BLaER1 treated with 17β-estradiol and CSF1 and Interleukin-3, amounts not matched to agents 10 nM and 100 nM (cell line): ENCODE measurements around the gene GOLGA8B.
A peak's percentile ranks its signal among the peaks of the same experiment; 100 is the strongest.

Experiments
- H3K27ac ChIP-seq, 11 experiments: shearing (Covaris generic); formaldehyde crosslinking; 2 replicates each; pipeline ENCODE4 v1.8.1; 2022
- H3K27me3 ChIP-seq, 11 experiments: shearing (Covaris generic); formaldehyde crosslinking; 2 replicates each; pipeline ENCODE4 v1.8.1; 2022
- H3K36me3 ChIP-seq, 11 experiments: shearing (Covaris generic); formaldehyde crosslinking; 2 replicates each; pipeline ENCODE4 v1.8.1; 2022
- H3K4me1 ChIP-seq, 10 experiments: shearing (Covaris generic); formaldehyde crosslinking; 2 replicates each; pipeline ENCODE4 v1.8.1; 2022
- H3K4me2 ChIP-seq, 11 experiments: shearing (Covaris generic); formaldehyde crosslinking; 2 replicates each; pipeline ENCODE4 v1.8.1; 2022
- H3K4me3 ChIP-seq, 10 experiments: shearing (Covaris generic); formaldehyde crosslinking; 2 replicates each; pipeline ENCODE4 v1.8.1; 2022
- H3K9ac ChIP-seq, 11 experiments: shearing (Covaris generic); formaldehyde crosslinking; 2 replicates each; pipeline ENCODE4 v1.8.1; 2022
- H3K9me3 ChIP-seq, 11 experiments: shearing (Covaris generic); formaldehyde crosslinking; replicated peaks in 1 of 11; 2 replicates each; pipeline ENCODE4 v1.8.1; 2022
- H4K20me1 ChIP-seq, 11 experiments: shearing (Covaris generic); formaldehyde crosslinking; 2 replicates each; pipeline ENCODE4 v1.8.1; 2022
- Cebpa-rat ChIP-seq, 11 experiments: shearing (Covaris generic); IDR thresholded peaks; 2 replicates each; pipeline ENCODE4 v1.8.1; 2022

Gene GOLGA8B

GRCh38 chr15:34618073-34618472, 34.6 kb upstream of the GOLGA8B start:
- H3K9ac ChIP-seq = no peak overlapping the region
- TF ChIP-seq Cebpa-rat (IDR thresholded peaks at IDR 0.05) = no peak
- H3K9me3 ChIP-seq = no peaks in the 10 kb centered on the region
- peaks cover 21 to 41% (median 24%) of the 10 kb centered on the region in 10 experiments for H3K4me1 ChIP-seq
- H3K36me3 ChIP-seq = no peaks in the 10 kb centered on the region
- H4K20me1 ChIP-seq = no peaks in the 10 kb centered on the region
- no peak overlapping the region for H3K27ac ChIP-seq
- no peaks in the 10 kb centered on the region for H3K27me3 ChIP-seq
- H3K4me2 ChIP-seq = no peak overlapping the region
- H3K4me3 ChIP-seq = no peak overlapping the region

GRCh38 chr15:34616613-34617012, 33.2 kb upstream of the GOLGA8B start:
- Histone ChIP-seq H4K20me1 (no peaks in the 10 kb centered on the region), H3K27me3 (no peaks in the 10 kb centered on the region), H3K4me1 (peaks cover 17 to 36% (median 21%) of the 10 kb centered on the region in 10 experiments), H3K4me2 (0 out of 22 replicates have a peak overlapping the region, but pooled peaks of 1 of the 11 experiments have one; percentile 19), H3K4me3 (no peak overlapping the region), H3K9me3 (no peaks in the 10 kb centered on the region), H3K27ac (no peak overlapping the region), H3K9ac (no peak overlapping the region), H3K36me3 (no peaks in the 10 kb centered on the region)
- TF ChIP-seq Cebpa-rat (IDR thresholded peaks at IDR 0.05) = no peak

- Histone ChIP-seq H3K9ac (no peak overlapping the region), H3K27me3 (no peaks in the 10 kb centered on the region), H4K20me1 (no peaks in the 10 kb centered on the region), H3K4me3 (no peak overlapping the region), H3K36me3 (no peaks in the 10 kb centered on the region), H3K9me3 (no peaks in the 10 kb centered on the region), H3K27ac (no peak overlapping the region), H3K4me2 (no peak overlapping the region), H3K4me1 (peaks cover 0 to 22% (median 7%) of the 10 kb centered on the region in 10 experiments; a peak in 14 of 20 replicates)
- no peak for TF ChIP-seq Cebpa-rat (IDR thresholded peaks at IDR 0.05)
Measured at GRCh38 chr15:34613997-34614396, 30.5 kb upstream of the GOLGA8B start.

- H3K4me1 ChIP-seq = peaks cover 0 to 22% (median 7%) of the 10 kb centered on the region in 10 experiments; a peak in 14 of 20 replicates
- H3K27me3 ChIP-seq = no peaks in the 10 kb centered on the region
- H3K9ac ChIP-seq = no peak overlapping the region
- TF ChIP-seq Cebpa-rat (IDR thresholded peaks at IDR 0.05) = no peak
- H3K36me3 ChIP-seq = no peaks in the 10 kb centered on the region
- no peaks in the 10 kb centered on the region for H3K9me3 ChIP-seq
- H3K27ac ChIP-seq = no peak overlapping the region
- H3K4me3 ChIP-seq = no peak overlapping the region
- no peaks in the 10 kb centered on the region for H4K20me1 ChIP-seq
- no peak overlapping the region for H3K4me2 ChIP-seq
Measured at GRCh38 chr15:34613301-34613700, 29.9 kb upstream of the GOLGA8B start.

GRCh38 chr15:34610354-34610753, 26.9 kb upstream of the GOLGA8B start:
- no peak overlapping the region for H3K27ac ChIP-seq
- peak overlapping the region in 6 of 11 experiments; percentile 11 to 56 (median 48); a peak in 7 of 22 replicates for H3K4me2 ChIP-seq
- H3K9me3 ChIP-seq = no peaks in the 10 kb centered on the region
- no peaks in the 10 kb centered on the region for H4K20me1 ChIP-seq
- no peaks in the 10 kb centered on the region for H3K27me3 ChIP-seq
- H3K36me3 ChIP-seq = no peaks in the 10 kb centered on the region
- no peak overlapping the region for H3K4me3 ChIP-seq
- H3K4me1 ChIP-seq = peaks cover 0 to 9% (median 7%) of the 10 kb centered on the region in 10 experiments; a peak in 14 of 20 replicates
- H3K9ac ChIP-seq = no peak overlapping the region
- no peak for TF ChIP-seq Cebpa-rat (IDR thresholded peaks at IDR 0.05)

- H3K9me3 ChIP-seq = no peaks in the 10 kb centered on the region
- no peaks in the 10 kb centered on the region for H3K36me3 ChIP-seq
- no peaks in the 10 kb centered on the region for H4K20me1 ChIP-seq
- TF ChIP-seq Cebpa-rat (IDR thresholded peaks at IDR 0.05) = no peak
- H3K27me3 ChIP-seq = no peaks in the 10 kb centered on the region
- peaks cover 0 to 9% (median 7%) of the 10 kb centered on the region in 10 experiments; a peak in 14 of 20 replicates for H3K4me1 ChIP-seq
- peak overlapping the region in 10 of 11 experiments; percentile 11 to 56 (median 36); a peak in 19 of 22 replicates for H3K4me2 ChIP-seq
- H3K27ac ChIP-seq = peak overlapping the region in 1 of 11 experiments; percentile 12; a peak in 1 of 22 replicates
- peak overlapping the region in 3 of 11 experiments; percentile 3 to 42 (median 16); a peak in 2 of 22 replicates for H3K9ac ChIP-seq
- H3K4me3 ChIP-seq = no peak overlapping the region
Measured at GRCh38 chr15:34609102-34610057, 25.9 kb upstream of the GOLGA8B start.

- H3K9ac ChIP-seq = no peak overlapping the region
- no peak overlapping the region for H3K4me2 ChIP-seq
- no peak for TF ChIP-seq Cebpa-rat (IDR thresholded peaks at IDR 0.05)
- H4K20me1 ChIP-seq = no peaks in the 10 kb centered on the region
- no peak overlapping the region for H3K4me3 ChIP-seq
- no peak overlapping the region for H3K27ac ChIP-seq
- H3K27me3 ChIP-seq = no peaks in the 10 kb centered on the region
- no peaks in the 10 kb centered on the region for H3K36me3 ChIP-seq
- no peaks in the 10 kb centered on the region for H3K9me3 ChIP-seq
- peaks cover 0 to 9% (median 7%) of the 10 kb centered on the region in 10 experiments; a peak in 14 of 20 replicates for H3K4me1 ChIP-seq
Measured at GRCh38 chr15:34608517-34608916, 25.1 kb upstream of the GOLGA8B start.

- Histone ChIP-seq H3K27me3 (no peaks in the 10 kb centered on the region), H3K36me3 (no peaks in the 10 kb centered on the region), H3K4me2 (no peak overlapping the region), H3K27ac (no peak overlapping the region), H3K4me3 (no peak overlapping the region), H3K4me1 (peaks cover 0 to 9% (median 7%) of the 10 kb centered on the region in 10 experiments; a peak in 14 of 20 replicates), H3K9ac (no peak overlapping the region), H4K20me1 (no peaks in the 10 kb centered on the region), H3K9me3 (no peaks in the 10 kb centered on the region)
- TF ChIP-seq Cebpa-rat (IDR thresholded peaks at IDR 0.05) = no peak
Measured at GRCh38 chr15:34607832-34608231, 24.4 kb upstream of the GOLGA8B start.

GRCh38 chr15:34606545-34606944, 23.1 kb upstream of the GOLGA8B start:
- Histone ChIP-seq H3K27ac (no peak overlapping the region), H3K36me3 (no peaks in the 10 kb centered on the region), H3K4me1 (peaks cover 0 to 9% (median 7%) of the 10 kb centered on the region in 10 experiments; a peak in 14 of 20 replicates), H3K4me3 (no peak overlapping the region), H3K4me2 (no peak overlapping the region), H3K9ac (no peak overlapping the region), H3K27me3 (no peaks in the 10 kb centered on the region), H3K9me3 (no peaks in the 10 kb centered on the region), H4K20me1 (no peaks in the 10 kb centered on the region)
- no peak for TF ChIP-seq Cebpa-rat (IDR thresholded peaks at IDR 0.05)
